ENCODE results near the gene MVP.
"Not testable (repeated sequence)": the region's sequence is repeated elsewhere in the genome, so short reads cannot be mapped to it uniquely, and the experiment has no call there.

MVP gene

GRCh38 chr16:29784157-29784556 lies 36.1 kb upstream of the MVP start:
- in situ Hi-C loops (cut with MboI; ENCODE audit: low pct_unique_long_range_greater_than_20kb, low sequenced_read_pairs, unreplicated experiment) = loop anchor here (10.0 kb wide), 1 partner anchor 49 kb away; no protein-coding TSS in a partner anchor
- DNase-seq (ENCODE audit: low spot score) = no peak
- TF ChIP-seq CTCF (IDR thresholded peaks at IDR 0.05; ENCODE audit: extremely low read depth, insufficient read depth, missing control alignments) = no peak

- TF ChIP-seq CTCF (IDR thresholded peaks at IDR 0.05; ENCODE audit: extremely low read depth, insufficient read depth, missing control alignments) = peak; percentile 89
- in situ Hi-C loops (cut with MboI; ENCODE audit: low pct_unique_long_range_greater_than_20kb, low sequenced_read_pairs, unreplicated experiment) = loop anchor here (10.0 kb wide), 1 partner anchor 50 kb away; no protein-coding TSS in a partner anchor
- DNase-seq (ENCODE audit: low spot score) = peak; percentile 70
Observed at GRCh38 chr16:29784901-29785500, 35.3 kb upstream of the MVP start.

- in situ Hi-C loops (cut with MboI; ENCODE audit: low pct_unique_long_range_greater_than_20kb, low sequenced_read_pairs, unreplicated experiment) = loop anchor here (10.0 kb wide), 1 partner anchor 52 kb away; no protein-coding TSS in a partner anchor
- DNase-seq (ENCODE audit: low spot score) = not testable (repeated sequence)
Observed at GRCh38 chr16:29787155-29787554, 33.1 kb upstream of the MVP start.

GRCh38 chr16:29789775-29790182 lies 30.5 kb upstream of the MVP start:
- no peak for TF ChIP-seq CTCF (IDR thresholded peaks at IDR 0.05; ENCODE audit: extremely low read depth, insufficient read depth, missing control alignments)
- in situ Hi-C loops (cut with MboI; ENCODE audit: low pct_unique_long_range_greater_than_20kb, low sequenced_read_pairs, unreplicated experiment) = loop anchor here (10.0 kb wide), 1 partner anchor 55 kb away; no protein-coding TSS in a partner anchor
- no peak for DNase-seq (ENCODE audit: low spot score)

- TF ChIP-seq CTCF (IDR thresholded peaks at IDR 0.05; ENCODE audit: extremely low read depth, insufficient read depth, missing control alignments) = peak; percentile 85
- in situ Hi-C loops (cut with MboI; ENCODE audit: low pct_unique_long_range_greater_than_20kb, low sequenced_read_pairs, unreplicated experiment) = no loop called here
Observed at GRCh38 chr16:29790183-29790948, 29.9 kb upstream of the MVP start, which contains the start of gene KIF22. Gene KIF22 (plus strand): TSS chr16:29790751. CDS start chr16:29790760, 9 bp downstream.

GRCh38 chr16:29790949-29791844 lies 29.1 kb upstream of the MVP start:
- in situ Hi-C loops (cut with MboI; ENCODE audit: low pct_unique_long_range_greater_than_20kb, low sequenced_read_pairs, unreplicated experiment) = no loop called here
- DNase-seq (ENCODE audit: low spot score) = no peak
- no peak for TF ChIP-seq CTCF (IDR thresholded peaks at IDR 0.05; ENCODE audit: extremely low read depth, insufficient read depth, missing control alignments)

More at GRCh38 chr16:29790183-29790948, 29.9 kb upstream of the MVP start, which contains the start of gene KIF22:
- peak; percentile 99 for DNase-seq (ENCODE audit: low spot score)
